ENCODE results near the gene PTGIR. TPM values are rescaled to one million over a fixed set of nuclear protein-coding genes. Genes with fewer than 3 reads are reported as not detected.

PTGIR gene
- total RNA-seq, 3 donors from 2014 or later (not counting 1 experiment from before 2014, with no cell fraction given): 0.75 to 1.4 (median 1.0) TPM

GRCh38 chr19:46610851-46611770 is 13.8 kb downstream of the PTGIR start:
- H3K27me3 Mint-ChIP-seq (ENCODE audit: low read depth in 2 of 2): peaks cover 0 to 6% of the 10 kb centered on the region in 2 donors
- peak overlapping the region; percentile 61 to 78 for H3K27ac Mint-ChIP-seq
- Histone ChIP-seq H3K36me3 (ENCODE audit: control insufficient read depth, insufficient read depth, low read length) (peaks cover 36% of the 10 kb centered on the region), H3K4me3 (ENCODE audit: low read length) (no peak overlapping the region), H3K27ac (ENCODE audit: low read length) (peak overlapping the region; percentile 61), H3K9me3 (ENCODE audit: control insufficient read depth, insufficient read depth, low read length) (no peaks in the 10 kb centered on the region), H3K4me1 (ENCODE audit: control insufficient read depth, insufficient read depth, low read length) (peaks cover 30% of the 10 kb centered on the region), H3K27me3 (ENCODE audit: control insufficient read depth, insufficient read depth, low read length) (no peaks in the 10 kb centered on the region)
- ATAC-seq (peak in 2 of 3 donors; percentile 10 to 25), DNase-seq (peak in 1 of 2 donors; percentile 74)
- WGBS (ENCODE audit: insufficient coverage): 65% methylated on average over 13 of the region's 17 CpGs
- H3K4me3 Mint-ChIP-seq: peak overlapping the region; percentile 17
- peaks cover 32 to 36% of the 10 kb centered on the region in 2 donors for H3K4me1 Mint-ChIP-seq
- intact Hi-C loops (cut with micrococcal nuclease): no loop called here
- TF ChIP-seq CTCF (IDR thresholded peaks at IDR 0.05): no peak
- H3K9me3 Mint-ChIP-seq: no peaks in the 10 kb centered on the region
- peaks cover 20% of the 10 kb centered on the region for H3K36me3 Mint-ChIP-seq

- intact Hi-C loops (cut with micrococcal nuclease): no loop called here
- ATAC-seq (no peak), DNase-seq (no peak)
- Mint-ChIP-seq H3K4me1 (peaks cover 32 to 37% of the 10 kb centered on the region in 2 donors), H3K4me3 (no peak overlapping the region), H3K36me3 (peaks cover 22% of the 10 kb centered on the region), H3K27me3 (ENCODE audit: low read depth in 2 of 2) (peaks cover 0 to 2% of the 10 kb centered on the region in 2 donors), H3K9me3 (no peaks in the 10 kb centered on the region), H3K27ac (peak overlapping the region in 1 of 2 donors; percentile 78)
- H3K27ac ChIP-seq (ENCODE audit: low read length): no peak overlapping the region
- H3K27me3 ChIP-seq (ENCODE audit: control insufficient read depth, insufficient read depth, low read length): no peaks in the 10 kb centered on the region
- H3K4me3 ChIP-seq (ENCODE audit: low read length): no peak overlapping the region
- TF ChIP-seq CTCF (IDR thresholded peaks at IDR 0.05): no peak
- peaks cover 30% of the 10 kb centered on the region for H3K4me1 ChIP-seq (ENCODE audit: control insufficient read depth, insufficient read depth, low read length)
- no peaks in the 10 kb centered on the region for H3K9me3 ChIP-seq (ENCODE audit: control insufficient read depth, insufficient read depth, low read length)
- WGBS (ENCODE audit: insufficient coverage): 80% methylated on average over 3 of the region's 5 CpGs
- H3K36me3 ChIP-seq (ENCODE audit: control insufficient read depth, insufficient read depth, low read length): peaks cover 43% of the 10 kb centered on the region
Observed at GRCh38 chr19:46610413-46610775, 14.5 kb downstream of the PTGIR start.

GRCh38 chr19:46609511-46610412 is 15.1 kb downstream of the PTGIR start:
- intact Hi-C loops (cut with micrococcal nuclease): no loop called here
- no peak overlapping the region for H3K27ac ChIP-seq (ENCODE audit: low read length)
- H3K9me3 ChIP-seq (ENCODE audit: control insufficient read depth, insufficient read depth, low read length): no peaks in the 10 kb centered on the region
- no peak for TF ChIP-seq CTCF (IDR thresholded peaks at IDR 0.05)
- Mint-ChIP-seq H3K4me3 (no peak overlapping the region), H3K27me3 (ENCODE audit: low read depth in 2 of 2) (peaks cover 0 to 2% of the 10 kb centered on the region in 2 donors), H3K27ac (peak overlapping the region in 1 of 2 donors; percentile 47), H3K9me3 (no peaks in the 10 kb centered on the region), H3K4me1 (peaks cover 32 to 37% of the 10 kb centered on the region in 2 donors), H3K36me3 (peaks cover 22% of the 10 kb centered on the region)
- no peaks in the 10 kb centered on the region for H3K27me3 ChIP-seq (ENCODE audit: control insufficient read depth, insufficient read depth, low read length)
- 94% methylated on average over 25 of the region's 30 CpGs for WGBS (ENCODE audit: insufficient coverage)
- H3K4me3 ChIP-seq (ENCODE audit: low read length): no peak overlapping the region
- no peak for ATAC-seq
- H3K36me3 ChIP-seq (ENCODE audit: control insufficient read depth, insufficient read depth, low read length): peaks cover 45% of the 10 kb centered on the region
- peaks cover 30% of the 10 kb centered on the region for H3K4me1 ChIP-seq (ENCODE audit: control insufficient read depth, insufficient read depth, low read length)
- peak in 1 of 2 donors; percentile 7 for DNase-seq
